ENCODE measurements around the gene POLR3GL.

POLR3GL gene

GRCh38 chr1:145951526-145951925 is 13.0 kb upstream of the POLR3GL start:
- Histone ChIP-seq H3K36me3 (ENCODE audit: control insufficient read depth, insufficient read depth, low read length) (peaks cover 63% of the 10 kb centered on the region), H3K9me3 (ENCODE audit: control insufficient read depth, low read length) (no peaks in the 10 kb centered on the region), H3K4me1 (ENCODE audit: control insufficient read depth, insufficient read depth, low read length, poor library complexity, severe bottlenecking) (peaks cover 11% of the 10 kb centered on the region), H3K4me3 (ENCODE audit: extremely low read depth, insufficient read depth, low read length, poor library complexity, severe bottlenecking) (no peak overlapping the region), H3K27ac (ENCODE audit: low read depth, low read length, severe bottlenecking) (no peak overlapping the region)
- 44 to 100% methylated on average over 1 of the region's 1 CpG for WGBS, 2 experiments (ENCODE audit: insufficient coverage in 2 of 2)

- Histone ChIP-seq H3K4me3 (ENCODE audit: extremely low read depth, insufficient read depth, low read length, poor library complexity, severe bottlenecking) (no peak overlapping the region), H3K4me1 (ENCODE audit: control insufficient read depth, insufficient read depth, low read length, poor library complexity, severe bottlenecking) (peaks cover 11% of the 10 kb centered on the region), H3K9me3 (ENCODE audit: control insufficient read depth, low read length) (no peaks in the 10 kb centered on the region), H3K36me3 (ENCODE audit: control insufficient read depth, insufficient read depth, low read length) (peaks cover 50% of the 10 kb centered on the region), H3K27ac (ENCODE audit: low read depth, low read length, severe bottlenecking) (no peak overlapping the region)
- 100% methylated on average over 2 of the region's 3 CpGs for WGBS, 2 experiments (ENCODE audit: insufficient coverage in 2 of 2)
Observed at GRCh38 chr1:145952903-145953302, 11.6 kb upstream of the POLR3GL start.

GRCh38 chr1:145953861-145954260 is 10.6 kb upstream of the POLR3GL start:
- Histone ChIP-seq H3K27ac (ENCODE audit: low read depth, low read length, severe bottlenecking) (no peak overlapping the region), H3K4me1 (ENCODE audit: control insufficient read depth, insufficient read depth, low read length, poor library complexity, severe bottlenecking) (peaks cover 18% of the 10 kb centered on the region), H3K9me3 (ENCODE audit: control insufficient read depth, low read length) (no peaks in the 10 kb centered on the region), H3K4me3 (ENCODE audit: extremely low read depth, insufficient read depth, low read length, poor library complexity, severe bottlenecking) (no peak overlapping the region), H3K36me3 (ENCODE audit: control insufficient read depth, insufficient read depth, low read length) (peaks cover 41% of the 10 kb centered on the region)
- WGBS, 2 experiments (ENCODE audit: insufficient coverage in 2 of 2) = 95 to 98% methylated on average over 4 to 6 of the region's 6 CpGs

- Histone ChIP-seq H3K36me3 (ENCODE audit: control insufficient read depth, insufficient read depth, low read length) (peaks cover 28% of the 10 kb centered on the region), H3K4me3 (ENCODE audit: extremely low read depth, insufficient read depth, low read length, poor library complexity, severe bottlenecking) (peak overlapping the region; percentile 69)
Observed at GRCh38 chr1:145955436-145955835, 9.1 kb upstream of the POLR3GL start.

GRCh38 chr1:145956361-145956760 is 8.1 kb upstream of the POLR3GL start:
- Histone ChIP-seq H3K4me1 (ENCODE audit: control insufficient read depth, insufficient read depth, low read length, poor library complexity, severe bottlenecking) (peaks cover 18% of the 10 kb centered on the region), H3K27ac (ENCODE audit: low read depth, low read length, severe bottlenecking) (no peak overlapping the region), H3K4me3 (ENCODE audit: extremely low read depth, insufficient read depth, low read length, poor library complexity, severe bottlenecking) (peak overlapping the region; percentile 69), H3K9me3 (ENCODE audit: control insufficient read depth, low read length) (no peaks in the 10 kb centered on the region), H3K36me3 (ENCODE audit: control insufficient read depth, insufficient read depth, low read length) (peaks cover 27% of the 10 kb centered on the region)

More at GRCh38 chr1:145955436-145955835, 9.1 kb upstream of the POLR3GL start:
- WGBS, 2 experiments (ENCODE audit: insufficient coverage in 2 of 2) = no CpG with 5 or more reads among the region's 2 CpGs
- no peak overlapping the region for H3K27ac ChIP-seq (ENCODE audit: low read depth, low read length, severe bottlenecking)
- H3K9me3 ChIP-seq (ENCODE audit: control insufficient read depth, low read length) = no peaks in the 10 kb centered on the region
- H3K4me1 ChIP-seq (ENCODE audit: control insufficient read depth, insufficient read depth, low read length, poor library complexity, severe bottlenecking) = peaks cover 18% of the 10 kb centered on the region

GRCh38 chr1:145956781-145957442 is 7.6 kb upstream of the POLR3GL start:
- Histone ChIP-seq H3K9me3 (ENCODE audit: control insufficient read depth, low read length) (no peaks in the 10 kb centered on the region), H3K27ac (ENCODE audit: low read depth, low read length, severe bottlenecking) (peak overlapping the region; percentile 48), H3K36me3 (ENCODE audit: control insufficient read depth, insufficient read depth, low read length) (peaks cover 21% of the 10 kb centered on the region), H3K4me1 (ENCODE audit: control insufficient read depth, insufficient read depth, low read length, poor library complexity, severe bottlenecking) (peaks cover 20% of the 10 kb centered on the region), H3K4me3 (ENCODE audit: extremely low read depth, insufficient read depth, low read length, poor library complexity, severe bottlenecking) (peak overlapping the region; percentile 69)
- WGBS, 2 experiments (ENCODE audit: insufficient coverage in 2 of 2) = 48 to 57% methylated on average over 2 to 3 of the region's 3 CpGs

GRCh38 chr1:145957443-145958319 is 6.8 kb upstream of the POLR3GL start, which contains the start of gene LIX1L:
Gene LIX1L, minus strand, starts transcription at chr1:145958017. Its CDS starts 90 bp downstream, at chr1:145957927.
- peak within 1 kb of the TSS; percentile 48 for H3K27ac ChIP-seq (ENCODE audit: low read depth, low read length, severe bottlenecking)
- peak within 1 kb of the TSS; percentile 69 for H3K4me3 ChIP-seq (ENCODE audit: extremely low read depth, insufficient read depth, low read length, poor library complexity, severe bottlenecking)
- H3K4me1 ChIP-seq (ENCODE audit: control insufficient read depth, insufficient read depth, low read length, poor library complexity, severe bottlenecking) = peaks cover 24% of the 10 kb centered on the region
- H3K36me3 ChIP-seq (ENCODE audit: control insufficient read depth, insufficient read depth, low read length) = peaks cover 18% of the 10 kb centered on the region
- WGBS, 2 experiments (ENCODE audit: insufficient coverage in 2 of 2) = 0 to 1% methylated on average over 40 to 46 of the region's 60 CpGs
- no peaks in the 10 kb centered on the region for H3K9me3 ChIP-seq (ENCODE audit: control insufficient read depth, low read length)

- Histone ChIP-seq H3K9me3 (ENCODE audit: control insufficient read depth, low read length) (no peaks in the 10 kb centered on the region), H3K27ac (ENCODE audit: low read depth, low read length, severe bottlenecking) (no peak overlapping the region), H3K4me3 (ENCODE audit: extremely low read depth, insufficient read depth, low read length, poor library complexity, severe bottlenecking) (no peak overlapping the region), H3K36me3 (ENCODE audit: control insufficient read depth, insufficient read depth, low read length) (peaks cover 10% of the 10 kb centered on the region), H3K4me1 (ENCODE audit: control insufficient read depth, insufficient read depth, low read length, poor library complexity, severe bottlenecking) (peaks cover 34% of the 10 kb centered on the region)
Observed at GRCh38 chr1:145958734-145959133, 5.8 kb upstream of the POLR3GL start.

- no peaks in the 10 kb centered on the region for H3K9me3 ChIP-seq (ENCODE audit: control insufficient read depth, low read length)
- H3K4me1 ChIP-seq (ENCODE audit: control insufficient read depth, insufficient read depth, low read length, poor library complexity, severe bottlenecking) = peaks cover 39% of the 10 kb centered on the region
- no peak overlapping the region for H3K27ac ChIP-seq (ENCODE audit: low read depth, low read length, severe bottlenecking)
- peaks cover 6% of the 10 kb centered on the region for H3K36me3 ChIP-seq (ENCODE audit: control insufficient read depth, insufficient read depth, low read length)
- H3K4me3 ChIP-seq (ENCODE audit: extremely low read depth, insufficient read depth, low read length, poor library complexity, severe bottlenecking) = no peak overlapping the region
Observed at GRCh38 chr1:145959333-145959732, 5.2 kb upstream of the POLR3GL start.

GRCh38 chr1:145959957-145960467 is 4.5 kb upstream of the POLR3GL start:
- Histone ChIP-seq H3K4me3 (ENCODE audit: extremely low read depth, insufficient read depth, low read length, poor library complexity, severe bottlenecking) (peak overlapping the region; percentile 60), H3K27ac (ENCODE audit: low read depth, low read length, severe bottlenecking) (no peak overlapping the region), H3K36me3 (ENCODE audit: control insufficient read depth, insufficient read depth, low read length) (no peaks in the 10 kb centered on the region), H3K4me1 (ENCODE audit: control insufficient read depth, insufficient read depth, low read length, poor library complexity, severe bottlenecking) (peaks cover 39% of the 10 kb centered on the region), H3K9me3 (ENCODE audit: control insufficient read depth, low read length) (no peaks in the 10 kb centered on the region)
- 8% methylated on average over 11 of the region's 12 CpGs; no CpG with 5 or more reads in 1 of the 2 experiments for WGBS, 2 experiments (ENCODE audit: insufficient coverage in 2 of 2)

Measured in mesodermal cell (in vitro differentiated cells).